PC-9 (cell line): ENCODE results near the gene IYD. TPM values are rescaled to one million over a fixed set of nuclear protein-coding genes. Genes with fewer than 3 reads are reported as not detected.

Experiments
- BruUV-seq: library from RNA; stranded (reverse); fragments of 400-500 nt; replicated peaks from 2 replicates; lab custom pipeline; 2021; lab: Mats Ljungman, UMichigan
- CTCF ChIA-PET: fragments of 300-600 bp; sonication (Branson Sonifier 250); formaldehyde crosslinking; loops from one replicate; lab custom pipeline; 2022; ENCODE audit warnings: antibody characterized with exemption; lab: Charles Lee
- POLR2A ChIA-PET: fragments of 300-600 bp; sonication (Branson Sonifier 250); formaldehyde crosslinking; loops from one replicate; lab custom pipeline; 2022; ENCODE audit warnings: antibody characterized with exemption; ENCODE audit not compliant: unreplicated experiment; lab: Charles Lee
- DNase-seq, 2 experiments: peaks; one replicate each; pipeline versions ENCODE4 v3.0.0 to v3.0.0-alpha.2; 2015 to 2022; ENCODE audit warnings: mixed read lengths in 1 of 2
- H2AFZ ChIP-seq: fragments of 200-600 bp; sonication (generic); 2 replicates; pipeline ENCODE4 v1.8.1; 2017; ENCODE audit warnings: antibody characterized with exemption
- H3F3A ChIP-seq: fragments of 200-600 bp; sonication (generic); 2 replicates; pipeline ENCODE4 v1.8.1; 2017; ENCODE audit warnings: antibody characterized with exemption, mild to moderate bottlenecking, low read depth; ENCODE audit not compliant: insufficient read depth
- H3K27ac ChIP-seq: fragments of 200-600 bp; sonication (generic); 2 replicates; pipeline ENCODE4 v1.6.1; 2016; ENCODE audit warnings: mixed run types
- H3K27me3 ChIP-seq: fragments of 200-600 bp; sonication (generic); 2 replicates; pipeline ENCODE4 v1.6.1; 2016; ENCODE audit warnings: low read depth, mixed run types; ENCODE audit not compliant: insufficient read depth
- H3K36me3 ChIP-seq: fragments of 200-600 bp; sonication (generic); 2 replicates; pipeline ENCODE4 v1.6.1; 2016; ENCODE audit warnings: low read depth, mixed run types
- H3K4me1 ChIP-seq: fragments of 200-600 bp; sonication (generic); replicated peaks from 2 replicates; pipeline ENCODE4 v1.6.1; 2016; ENCODE audit warnings: mixed run types; ENCODE audit not compliant: insufficient read depth
- H3K4me2 ChIP-seq: fragments of 200-600 bp; sonication (generic); 2 replicates; pipeline ENCODE4 v1.6.1; 2017; ENCODE audit warnings: mixed run types
- H3K4me3 ChIP-seq: fragments of 200-600 bp; sonication (generic); 2 replicates; pipeline ENCODE4 v1.6.1; 2016; ENCODE audit warnings: mixed run types
- H3K79me2 ChIP-seq: fragments of 200-600 bp; sonication (generic); 2 replicates; pipeline ENCODE4 v1.6.1; 2017; ENCODE audit warnings: low read depth, mixed run types
- H3K9me2 ChIP-seq: fragments of 200-600 bp; sonication (generic); 2 replicates; pipeline ENCODE4 v1.8.1; 2017; ENCODE audit warnings: mild to moderate bottlenecking; ENCODE audit not compliant: insufficient read depth
- H3K9me3 ChIP-seq: fragments of 200-600 bp; sonication (generic); 2 replicates; pipeline ENCODE4 v1.8.1; 2016; ENCODE audit warnings: low read depth; ENCODE audit not compliant: insufficient read depth
- H4K20me1 ChIP-seq: fragments of 200-600 bp; sonication (generic); 2 replicates; pipeline ENCODE4 v1.8.1; 2017; ENCODE audit not compliant: insufficient read depth
- CTCF ChIP-seq: fragments of 200-600 bp; sonication (generic); conservative IDR thresholded peaks from 2 replicates; pipeline ENCODE4 v1.6.1; 2017; ENCODE audit warnings: mixed run types, antibody characterized with exemption, mild to moderate bottlenecking, moderate library complexity
- EZH2 ChIP-seq: fragments of 200-600 bp; sonication (generic); IDR thresholded peaks from 2 replicates; pipeline ENCODE4 v1.8.0; 2017; ENCODE audit warnings: antibody characterized with exemption, low read depth
- intact Hi-C: fragments of 100-400 bp; cut with micrococcal nuclease; formaldehyde crosslinking; loops from one replicate; pipeline ENCODE4 v1.10.0; 2022; ENCODE audit not compliant: unreplicated experiment
- total RNA-seq: library from RNA; stranded (reverse); gene quantifications from 2 replicates; pipeline ENCODE4 v1.2.3, GENCODE V29; 2021

IYD gene
- total RNA-seq, 1 experiment from 2014 or later, result not detected

DNA sequence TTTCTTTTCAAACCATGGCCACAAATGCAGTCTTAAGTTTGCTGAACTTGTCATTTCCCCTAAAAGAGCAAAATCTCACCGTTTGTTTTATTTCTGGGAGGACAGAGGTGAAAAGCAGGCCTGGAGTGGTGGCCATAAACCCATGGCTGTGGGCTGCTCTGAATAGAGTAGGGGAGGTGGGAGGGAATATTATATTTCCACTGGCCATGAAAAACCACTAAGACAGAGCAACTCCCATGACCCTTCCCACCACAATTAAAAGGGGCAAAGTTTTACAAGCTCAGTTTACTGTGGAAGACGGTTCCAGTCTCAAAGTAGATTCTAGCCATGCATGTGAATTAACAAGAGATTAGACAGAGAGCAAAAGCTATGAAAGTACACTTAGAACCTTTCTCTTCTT, 59.0 kb downstream of the IYD start:
- POLR2A ChIA-PET, result no interaction called here
- no peaks in the 10 kb centered on the region for H4K20me1 ChIP-seq
- no TSS peak for BruUV-seq
- no peaks in the 10 kb centered on the region for H3K36me3 ChIP-seq
- no peak overlapping the region for H2AFZ ChIP-seq
- CTCF ChIA-PET, result no interaction called here
- H3K27ac ChIP-seq, result no peak overlapping the region
- no peaks in the 10 kb centered on the region for H3K27me3 ChIP-seq
- TF ChIP-seq EZH2 (no peak), CTCF (no peak)
- no peaks in the 10 kb centered on the region for H3K9me2 ChIP-seq
- no peaks in the 10 kb centered on the region for H3K79me2 ChIP-seq
- H3K4me1 ChIP-seq, result no peaks in the 10 kb centered on the region
- no peak overlapping the region for H3K4me2 ChIP-seq
- no peaks in the 10 kb centered on the region for H3K9me3 ChIP-seq
- DNase-seq, result no peak
- no peak overlapping the region for H3K4me3 ChIP-seq
- intact Hi-C loops, result no loop called here
- H3F3A ChIP-seq, result no peaks in the 10 kb centered on the region

- no peaks in the 10 kb centered on the region for H3K9me3 ChIP-seq
- no peak overlapping the region for H3K27ac ChIP-seq
- H3K4me2 ChIP-seq, result no peak overlapping the region
- H3K79me2 ChIP-seq, result no peaks in the 10 kb centered on the region
- no TSS peak for BruUV-seq
- CTCF ChIA-PET, result no interaction called here
- no peaks in the 10 kb centered on the region for H4K20me1 ChIP-seq
- H2AFZ ChIP-seq, result no peak overlapping the region
- no peaks in the 10 kb centered on the region for H3K36me3 ChIP-seq
- H3F3A ChIP-seq, result no peaks in the 10 kb centered on the region
- intact Hi-C loops, result no loop called here
- POLR2A ChIA-PET, result no interaction called here
- H3K9me2 ChIP-seq, result no peaks in the 10 kb centered on the region
- no peak for DNase-seq
- no peaks in the 10 kb centered on the region for H3K27me3 ChIP-seq
- no peak overlapping the region for H3K4me3 ChIP-seq
- TF ChIP-seq CTCF, result no peak
- TF ChIP-seq EZH2, result no peak
- H3K4me1 ChIP-seq, result no peaks in the 10 kb centered on the region
Measured at GRCh38 chr6:150430815-150431214, 62.0 kb downstream of the IYD start.

GRCh38 chr6:150435360-150435759, 66.5 kb downstream of the IYD start:
- H3K4me1 ChIP-seq, result no peaks in the 10 kb centered on the region
- no peak overlapping the region for H3K4me2 ChIP-seq
- H3K4me3 ChIP-seq, result no peak overlapping the region
- no peaks in the 10 kb centered on the region for H4K20me1 ChIP-seq
- H3K9me3 ChIP-seq, result peaks cover 5% of the 10 kb centered on the region; the same call in 1 of the 2 replicates
- ChIA-PET CTCF (no interaction called here), POLR2A (no interaction called here)
- intact Hi-C loops, result no loop called here
- H3F3A ChIP-seq, result no peaks in the 10 kb centered on the region
- H3K27ac ChIP-seq, result no peak overlapping the region
- no peak for DNase-seq
- no peaks in the 10 kb centered on the region for H3K36me3 ChIP-seq
- BruUV-seq, result no TSS peak
- no peak overlapping the region for H2AFZ ChIP-seq
- H3K27me3 ChIP-seq, result no peaks in the 10 kb centered on the region
- H3K9me2 ChIP-seq, result no peaks in the 10 kb centered on the region
- no peaks in the 10 kb centered on the region for H3K79me2 ChIP-seq
- TF ChIP-seq EZH2 (no peak), CTCF (no peak)
